Right cardiac atrium (tissue), 5 donors: ENCODE results near the gene GOLGA3. TPM values are rescaled to one million over a fixed set of nuclear protein-coding genes. Genes with fewer than 3 reads are reported as not detected.
"Not testable (repeated sequence)": the region's sequence is repeated elsewhere in the genome, so short reads cannot be mapped to it uniquely, and the experiment has no call there.

Experiments
- ATAC-seq, 2 donors: fragments of 200-7000 bp; cut with Tn5 transposase; one replicate each; pipeline versions ENCODE4 v1.8.0 to v1.9.1; 2020; ENCODE audit warnings: moderate library complexity in 2 of 2, mild to moderate bottlenecking in 1 of 2
- DNase-seq, 3 donors: peaks; one replicate each; pipeline ENCODE4 v3.0.0-alpha.2; 2020
- H3K27ac ChIP-seq: one replicate; pipeline ENCODE4 v1.5.1; 2013; ENCODE audit warnings: mild to moderate bottlenecking, low read length, control low read depth, moderate library complexity
- H3K27me3 ChIP-seq: one replicate; pipeline ENCODE4 v1.6.1; 2013; ENCODE audit not compliant: control insufficient read depth, insufficient read depth
- H3K4me1 ChIP-seq: one replicate; pipeline ENCODE4 v1.6.1; 2013; ENCODE audit warnings: low read length; ENCODE audit not compliant: control insufficient read depth, insufficient read depth
- H3K4me3 ChIP-seq: one replicate; pipeline ENCODE4 v1.5.1; 2013; ENCODE audit warnings: low read length, control low read depth
- H3K9me3 ChIP-seq: one replicate; pipeline ENCODE4 v1.6.1; 2013; ENCODE audit warnings: low read length; ENCODE audit not compliant: control insufficient read depth
- WGBS: extraction: QIAGEN DNeasy Blood & Tissue Kit; methylation state at CpG from one replicate; pipeline ENCODE4 v1.1.7; 2013; 5-methylcytosine and 5-hydroxymethylcytosine counted together
- intact Hi-C, 4 donors: fragments of 100-400 bp; cut with DNase I; formaldehyde crosslinking; loops; one replicate each; pipeline versions ENCODE4 v1.11.0 to v1.14.0; 2022 to 2023
- polyA plus RNA-seq: library from polyadenylated mRNA; stranded (reverse); fragments of 200-250 nt; gene quantifications from one replicate; pipeline ENCODE4 v1.2.3, GENCODE V29; 2013
- total RNA-seq, 4 donors: library from RNA; stranded (reverse); fragmentation: NEBNext Ultra II Directional; extraction: Animal tissue kit (Norgen Biotek cat#: 25700); gene quantifications; one replicate each; pipeline ENCODE4 v1.2.1, GENCODE V29; 2021
- donor health status: healthy with polysubstance abuse.
- donor health status: DM: no; HTN: yes; CAD: no.
- donor health status: DM: no; HTN: no; CAD: no.
- donor health status: DM: no; HTN: yes; CAD: no; lungs with severe emphysema.
- donor health status: DM: yes; HTN: yes; CAD: no.

The GOLGA3 gene
- total and polyA plus RNA-seq, 5 donors, result 14.6 to 49.8 (median 31.7) TPM

- H3K4me1 ChIP-seq, H3K4me3 ChIP-seq, H3K27me3 ChIP-seq, DNase-seq, ATAC-seq, H3K9me3 ChIP-seq, H3K27ac ChIP-seq, intact Hi-C loops: not testable (repeated sequence)
- 88% methylated on average over 12 of the region's 12 CpGs for WGBS
These were observed 52.4 kb downstream of the GOLGA3 start for GRCh38 chr12:132776230-132776625.

GRCh38 chr12:132775502-132776229 is 53.0 kb downstream of the GOLGA3 start:
- H3K9me3 ChIP-seq, result no peaks in the 10 kb centered on the region
- H3K27me3 ChIP-seq, result no peaks in the 10 kb centered on the region
- no peaks in the 10 kb centered on the region for H3K4me1 ChIP-seq
- 93% methylated on average over 23 of the region's 24 CpGs for WGBS
- no peak overlapping the region for H3K4me3 ChIP-seq
- H3K27ac ChIP-seq, result no peak overlapping the region
- intact Hi-C loops, result no loop called here
- DNase-seq (no peak), ATAC-seq (no peak)

- Histone ChIP-seq H3K27me3 (no peaks in the 10 kb centered on the region), H3K9me3 (no peaks in the 10 kb centered on the region), H3K27ac (no peak overlapping the region), H3K4me3 (no peak overlapping the region), H3K4me1 (no peaks in the 10 kb centered on the region)
- 89% methylated on average over 30 of the region's 30 CpGs for WGBS
- no peak for ATAC-seq
- intact Hi-C loops, result no loop called here
- no peak for DNase-seq
These were observed 53.9 kb downstream of the GOLGA3 start for GRCh38 chr12:132774646-132775275.

GRCh38 chr12:132774159-132774558 is 54.5 kb downstream of the GOLGA3 start:
- H3K4me3 ChIP-seq, result no peak overlapping the region
- no peak for ATAC-seq
- no peaks in the 10 kb centered on the region for H3K4me1 ChIP-seq
- no peaks in the 10 kb centered on the region for H3K27me3 ChIP-seq
- DNase-seq, result no peak
- no peak overlapping the region for H3K27ac ChIP-seq
- 87% methylated on average over 18 of the region's 18 CpGs for WGBS
- H3K9me3 ChIP-seq, result no peaks in the 10 kb centered on the region
- intact Hi-C loops, result no loop called here

- no peak overlapping the region for H3K4me3 ChIP-seq
- 88% methylated on average over 41 of the region's 41 CpGs for WGBS
- H3K27ac ChIP-seq, result no peak overlapping the region
- H3K27me3 ChIP-seq, result no peaks in the 10 kb centered on the region
- DNase-seq (no peak), ATAC-seq (no peak)
- no peaks in the 10 kb centered on the region for H3K4me1 ChIP-seq
- H3K9me3 ChIP-seq, result no peaks in the 10 kb centered on the region
- intact Hi-C loops, result no loop called here
These were observed 55.4 kb downstream of the GOLGA3 start for GRCh38 chr12:132773077-132773955.

- no peak for ATAC-seq
- no peaks in the 10 kb centered on the region for H3K4me1 ChIP-seq
- intact Hi-C loops, result no loop called here
These were observed 56.1 kb downstream of the GOLGA3 start for GRCh38 chr12:132772606-132773005.

GRCh38 chr12:132771126-132771838 is 57.4 kb downstream of the GOLGA3 start:
- Histone ChIP-seq H3K9me3 (no peaks in the 10 kb centered on the region), H3K27me3 (no peaks in the 10 kb centered on the region), H3K27ac (no peak overlapping the region), H3K4me1 (peaks cover 3% of the 10 kb centered on the region), H3K4me3 (no peak overlapping the region)
- intact Hi-C loops, result no loop called here
- ATAC-seq (no peak), DNase-seq (no peak)
- 90% methylated on average over 15 of the region's 15 CpGs for WGBS

More at GRCh38 chr12:132772606-132773005, 56.1 kb downstream of the GOLGA3 start:
- peak in 1 of 3 donors; percentile 73 for DNase-seq
- 79% methylated on average over 14 of the region's 14 CpGs for WGBS
- Histone ChIP-seq H3K4me3 (no peak overlapping the region), H3K27me3 (no peaks in the 10 kb centered on the region), H3K27ac (no peak overlapping the region), H3K9me3 (no peaks in the 10 kb centered on the region)

GRCh38 chr12:132766380-132767085 is 62.1 kb downstream of the GOLGA3 start:
- peaks cover 4% of the 10 kb centered on the region for H3K4me1 ChIP-seq
- H3K27ac ChIP-seq, result peak overlapping the region; percentile 83
- DNase-seq, result peak; percentile 85 to 92 (median 90)
- 26% methylated on average over 27 of the region's 27 CpGs for WGBS
- intact Hi-C loops, result no loop called here
- H3K9me3 ChIP-seq, result no peaks in the 10 kb centered on the region
- H3K27me3 ChIP-seq, result no peaks in the 10 kb centered on the region
- ATAC-seq, result peak; percentile 49 to 62
- H3K4me3 ChIP-seq, result no peak overlapping the region

- Histone ChIP-seq H3K27me3 (no peaks in the 10 kb centered on the region), H3K27ac (no peak overlapping the region), H3K4me3 (no peak overlapping the region), H3K4me1 (peaks cover 8% of the 10 kb centered on the region), H3K9me3 (no peaks in the 10 kb centered on the region)
- 64% methylated on average over 11 of the region's 11 CpGs for WGBS
- intact Hi-C loops, result no loop called here
- ATAC-seq, result no peak
- peak in 1 of 3 donors; percentile 56 for DNase-seq
These were observed 63.3 kb downstream of the GOLGA3 start for GRCh38 chr12:132765361-132765760.

- intact Hi-C loops, result no loop called here
- peak in 2 of 3 donors; percentile 11 to 53 for DNase-seq
- Histone ChIP-seq H3K9me3 (no peaks in the 10 kb centered on the region), H3K4me1 (peaks cover 13% of the 10 kb centered on the region), H3K27me3 (no peaks in the 10 kb centered on the region), H3K4me3 (no peak overlapping the region), H3K27ac (no peak overlapping the region)
- 93% methylated on average over 20 of the region's 20 CpGs for WGBS
- ATAC-seq, result no peak
These were observed 64.4 kb downstream of the GOLGA3 start for GRCh38 chr12:132764231-132764630.
